ENCODE data around the gene ICAM2.

DNA sequence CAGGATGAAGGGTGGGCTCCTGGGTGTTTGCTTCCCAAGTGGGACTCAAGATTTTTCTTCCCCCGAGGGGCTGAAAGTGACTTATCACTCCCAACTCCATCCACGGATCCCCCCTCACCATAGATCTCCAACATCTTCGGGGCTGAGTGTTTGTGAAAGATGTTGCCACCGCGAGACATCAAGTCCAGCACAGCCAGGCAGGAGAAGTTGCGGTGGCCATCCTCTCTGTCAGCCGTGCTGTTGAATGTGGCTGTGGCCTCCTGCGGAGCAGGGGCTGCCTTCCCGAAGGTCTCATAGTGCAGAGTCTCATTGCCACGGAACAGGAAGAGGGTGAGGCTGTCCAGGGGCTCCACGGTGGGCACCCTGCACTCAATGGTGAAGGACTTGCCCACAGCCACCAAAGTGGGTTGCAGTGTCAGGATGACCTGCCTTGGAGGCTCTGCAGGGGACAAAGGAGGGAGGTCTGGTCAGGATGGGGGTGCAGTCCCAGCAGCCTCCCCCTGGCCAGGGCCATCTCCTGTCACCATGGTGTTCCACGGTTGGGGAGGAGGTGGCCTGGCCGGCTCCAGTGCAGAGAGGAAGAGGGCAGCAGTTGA lies 16.8 kb downstream of the ICAM2 start:
- TF ChIP-seq, protein P1, sequence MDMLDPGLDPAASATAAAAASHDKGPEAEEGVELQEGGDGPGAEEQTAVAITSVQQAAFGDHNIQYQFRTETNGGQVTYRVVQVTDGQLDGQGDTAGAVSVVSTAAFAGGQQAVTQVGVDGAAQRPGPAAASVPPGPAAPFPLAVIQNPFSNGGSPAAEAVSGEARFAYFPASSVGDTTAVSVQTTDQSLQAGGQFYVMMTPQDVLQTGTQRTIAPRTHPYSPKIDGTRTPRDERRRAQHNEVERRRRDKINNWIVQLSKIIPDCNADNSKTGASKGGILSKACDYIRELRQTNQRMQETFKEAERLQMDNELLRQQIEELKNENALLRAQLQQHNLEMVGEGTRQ (IDR thresholded peaks at IDR 0.05; ENCODE audit: borderline replicate concordance, low read depth, low read length), result no peak
- TF ChIP-seq MXI1 (IDR thresholded peaks at IDR 0.05; ENCODE audit: low read depth, low read length) (no peak), EP300 (IDR thresholded peaks at IDR 0.05; ENCODE audit: borderline replicate concordance in 1 of 2, low read depth in 1 of 2, low read length in 1 of 2) (no peak)

All from SK-N-SH (cell line).